ENCODE data around the gene NIT1.
"Not testable (repeated sequence)": the region's sequence is repeated elsewhere in the genome, so short reads cannot be mapped to it uniquely, and the experiment has no call there.

The NIT1 gene

DNA sequence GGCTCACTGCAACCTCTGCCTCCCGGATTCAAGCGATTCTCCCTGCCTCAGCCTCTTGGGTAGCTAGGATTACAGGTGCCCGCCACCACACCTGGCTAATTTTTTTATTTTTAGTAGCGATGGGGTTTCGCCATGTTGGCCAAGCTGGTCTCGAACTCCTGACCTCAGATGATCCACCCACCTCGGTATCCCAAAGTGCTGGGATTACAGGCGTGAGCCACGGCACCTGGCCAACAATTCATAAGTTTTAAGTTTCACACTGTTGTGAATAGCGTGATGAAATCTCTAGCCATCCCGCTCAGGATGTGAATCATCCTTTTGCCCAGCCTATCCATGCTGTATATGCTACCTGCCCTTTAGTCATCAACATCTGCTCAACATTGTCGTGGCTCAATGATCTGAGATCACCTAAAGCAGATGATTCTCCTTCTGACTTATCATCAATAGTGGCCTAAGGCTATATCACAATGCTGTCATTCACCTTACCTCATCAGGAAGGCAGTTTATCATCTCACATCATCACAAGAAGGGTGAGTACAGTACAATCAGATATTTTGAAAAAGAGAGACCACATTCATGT lies 2.7 kb upstream of the NIT1 start:
- H3K4me1 Mint-ChIP-seq (ENCODE audit: low read depth), result peaks cover 54% of the 10 kb centered on the region
- no peaks in the 10 kb centered on the region for H3K9me3 Mint-ChIP-seq
- H3K4me3 Mint-ChIP-seq, result peak overlapping the region; percentile 52
- H3K36me3 Mint-ChIP-seq (ENCODE audit: low read depth), result peaks cover 14% of the 10 kb centered on the region
- H3K27me3 Mint-ChIP-seq (ENCODE audit: low read depth), result no peaks in the 10 kb centered on the region
- H3K27ac Mint-ChIP-seq, result peak overlapping the region; percentile 73

- peaks cover 56% of the 10 kb centered on the region for H3K4me1 Mint-ChIP-seq (ENCODE audit: low read depth)
- H3K9me3 Mint-ChIP-seq; H3K27me3 Mint-ChIP-seq (ENCODE audit: low read depth): not testable (repeated sequence)
- peak overlapping the region; percentile 26 for H3K4me3 Mint-ChIP-seq
- peaks cover 17% of the 10 kb centered on the region for H3K36me3 Mint-ChIP-seq (ENCODE audit: low read depth)
- H3K27ac Mint-ChIP-seq, result peak overlapping the region; percentile 73
These were observed 1.9 kb upstream of the NIT1 start for GRCh38 chr1:161115961-161116360.

- Mint-ChIP-seq H3K27ac (peak overlapping the region; percentile 98), H3K36me3 (ENCODE audit: low read depth) (peaks cover 37% of the 10 kb centered on the region), H3K4me1 (ENCODE audit: low read depth) (peaks cover 38% of the 10 kb centered on the region), H3K9me3 (no peaks in the 10 kb centered on the region), H3K4me3 (peak overlapping the region; percentile 91), H3K27me3 (ENCODE audit: low read depth) (no peaks in the 10 kb centered on the region)
These were observed 1.4 kb downstream of the NIT1 start for GRCh38 chr1:161119092-161119903.

GRCh38 chr1:161121042-161121650 lies 3.2 kb downstream of the NIT1 start:
- Mint-ChIP-seq H3K4me3 (no peak overlapping the region), H3K27ac (no peak overlapping the region), H3K4me1 (ENCODE audit: low read depth) (peaks cover 31% of the 10 kb centered on the region), H3K9me3 (no peaks in the 10 kb centered on the region), H3K27me3 (ENCODE audit: low read depth) (no peaks in the 10 kb centered on the region), H3K36me3 (ENCODE audit: low read depth) (peaks cover 43% of the 10 kb centered on the region)

DNA sequence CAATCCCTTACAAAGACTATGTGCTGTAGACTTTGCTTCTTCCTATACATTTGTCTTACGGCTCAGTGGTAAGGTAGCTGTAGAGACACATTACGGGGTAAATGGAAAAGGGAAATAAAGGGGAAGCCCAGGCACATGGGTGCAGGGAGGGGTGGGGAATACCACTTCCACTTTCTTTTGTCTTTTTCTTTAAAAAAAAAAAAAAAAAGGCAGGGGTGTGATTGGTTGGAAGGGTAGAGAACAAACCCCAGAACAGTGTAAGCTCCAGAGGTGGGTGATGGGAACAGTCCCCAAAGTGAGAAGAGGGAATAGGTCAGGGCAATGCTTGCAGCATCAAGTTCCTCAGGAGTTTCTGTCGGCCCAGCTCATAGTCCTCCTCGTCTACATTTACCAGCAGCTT lies 3.9 kb downstream of the NIT1 start:
- Mint-ChIP-seq H3K4me3 (no peak overlapping the region), H3K27me3 (ENCODE audit: low read depth) (no peaks in the 10 kb centered on the region), H3K36me3 (ENCODE audit: low read depth) (peaks cover 47% of the 10 kb centered on the region), H3K27ac (no peak overlapping the region), H3K9me3 (no peaks in the 10 kb centered on the region), H3K4me1 (ENCODE audit: low read depth) (peaks cover 30% of the 10 kb centered on the region)

GRCh38 chr1:161122967-161123366 lies 5.1 kb downstream of the NIT1 start:
- H3K4me3 Mint-ChIP-seq, result no peak overlapping the region
- peaks cover 34% of the 10 kb centered on the region for H3K4me1 Mint-ChIP-seq (ENCODE audit: low read depth)
- no peaks in the 10 kb centered on the region for H3K27me3 Mint-ChIP-seq (ENCODE audit: low read depth)
- no peaks in the 10 kb centered on the region for H3K9me3 Mint-ChIP-seq
- peaks cover 51% of the 10 kb centered on the region for H3K36me3 Mint-ChIP-seq (ENCODE audit: low read depth)
- no peak overlapping the region for H3K27ac Mint-ChIP-seq

DNA sequence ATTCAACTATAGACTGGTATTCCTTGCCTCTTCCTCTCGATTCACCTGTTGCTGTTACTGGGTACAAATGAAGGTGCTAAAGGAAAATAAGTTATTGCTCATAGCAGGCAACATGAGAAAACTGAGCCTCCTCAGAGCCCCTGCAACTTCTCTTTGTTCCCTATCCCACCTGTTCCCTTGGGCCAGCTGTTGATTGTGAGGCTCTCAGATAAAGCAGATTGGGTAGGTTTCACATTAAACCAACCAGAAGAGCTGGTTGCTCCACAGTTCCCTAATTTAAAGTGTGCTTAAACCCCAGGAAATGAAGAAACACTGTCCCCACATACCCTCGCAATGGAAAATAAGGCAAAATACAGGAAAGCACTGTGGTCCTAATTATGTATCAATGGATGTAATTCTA lies 9.7 kb downstream of the NIT1 start:
- no peak overlapping the region for H3K27ac Mint-ChIP-seq
- H3K27me3 Mint-ChIP-seq (ENCODE audit: low read depth), result no peaks in the 10 kb centered on the region
- peaks cover 42% of the 10 kb centered on the region for H3K4me1 Mint-ChIP-seq (ENCODE audit: low read depth)
- peaks cover 41% of the 10 kb centered on the region for H3K36me3 Mint-ChIP-seq (ENCODE audit: low read depth)
- H3K4me3 Mint-ChIP-seq, result no peak overlapping the region
- no peaks in the 10 kb centered on the region for H3K9me3 Mint-ChIP-seq

DNA sequence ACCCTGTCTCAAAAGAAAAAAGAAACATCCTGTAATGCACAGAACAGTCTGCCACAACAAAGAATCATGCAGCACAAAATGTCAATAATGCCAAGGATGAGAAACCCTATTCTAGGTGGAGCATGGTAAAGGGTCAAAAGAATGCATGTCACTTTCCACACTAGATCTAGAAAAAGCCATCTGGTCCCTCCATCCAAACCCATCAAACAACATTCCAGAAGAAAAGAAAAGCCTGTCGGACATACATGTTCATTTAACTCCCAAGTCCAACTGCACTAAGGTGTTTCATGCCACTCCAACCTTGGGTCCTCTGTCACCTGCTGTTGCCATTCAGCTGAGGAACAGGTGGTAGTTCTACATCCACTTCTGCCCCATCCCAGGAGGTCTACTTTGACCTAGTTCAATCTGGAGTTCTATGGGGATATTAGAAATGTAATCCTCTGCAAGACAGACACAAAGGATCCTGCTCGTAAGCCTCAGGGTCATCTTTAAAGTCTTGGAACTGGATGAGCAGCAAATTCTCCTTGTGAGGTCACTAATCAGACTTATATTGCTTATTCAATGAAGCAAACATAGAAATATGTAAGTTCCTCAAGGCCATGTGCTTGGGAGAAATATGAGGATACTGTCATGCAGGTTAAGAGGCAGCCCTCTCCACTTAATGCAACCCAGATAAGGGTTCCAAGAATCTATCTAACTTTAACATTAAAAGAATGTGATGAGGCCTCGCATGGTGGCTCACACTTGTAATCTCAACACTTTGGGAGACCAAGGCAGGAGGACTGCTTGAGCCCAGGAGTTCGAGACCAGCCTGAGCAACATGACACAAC lies 10.9 kb downstream of the NIT1 start:
- no peak overlapping the region for H3K27ac Mint-ChIP-seq
- H3K4me1 Mint-ChIP-seq (ENCODE audit: low read depth), result peaks cover 42% of the 10 kb centered on the region
- no peaks in the 10 kb centered on the region for H3K27me3 Mint-ChIP-seq (ENCODE audit: low read depth)
- no peaks in the 10 kb centered on the region for H3K9me3 Mint-ChIP-seq
- H3K36me3 Mint-ChIP-seq (ENCODE audit: low read depth), result peaks cover 33% of the 10 kb centered on the region
- H3K4me3 Mint-ChIP-seq, result no peak overlapping the region

DNA sequence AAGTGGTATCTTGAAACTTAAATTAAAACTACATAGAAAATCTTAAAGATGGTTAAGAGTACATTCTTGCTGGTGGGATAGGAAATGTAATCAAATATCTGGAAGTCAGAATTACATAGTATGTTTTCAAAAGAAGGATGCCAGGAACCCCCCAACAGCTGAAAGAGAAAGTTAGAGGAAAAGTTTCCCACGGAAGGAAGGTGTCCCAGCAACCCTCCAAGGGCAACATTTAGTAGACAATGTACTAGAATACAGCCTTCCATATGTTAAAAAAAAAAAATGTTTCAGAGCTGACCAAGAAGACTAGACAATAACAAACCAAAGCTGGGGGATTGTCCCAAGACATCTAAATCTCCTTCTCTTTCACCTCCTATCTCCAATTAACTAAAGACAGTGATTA lies 12.4 kb downstream of the NIT1 start:
- H3K4me1 Mint-ChIP-seq (ENCODE audit: low read depth), result peaks cover 44% of the 10 kb centered on the region
- peaks cover 28% of the 10 kb centered on the region for H3K36me3 Mint-ChIP-seq (ENCODE audit: low read depth)
- no peak overlapping the region for H3K4me3 Mint-ChIP-seq
- H3K27ac Mint-ChIP-seq, result no peak overlapping the region
- no peaks in the 10 kb centered on the region for H3K9me3 Mint-ChIP-seq
- no peaks in the 10 kb centered on the region for H3K27me3 Mint-ChIP-seq (ENCODE audit: low read depth)

- Mint-ChIP-seq H3K27ac (peak overlapping the region; percentile 88), H3K27me3 (ENCODE audit: low read depth) (no peaks in the 10 kb centered on the region), H3K4me1 (ENCODE audit: low read depth) (peaks cover 41% of the 10 kb centered on the region), H3K36me3 (ENCODE audit: low read depth) (peaks cover 19% of the 10 kb centered on the region), H3K9me3 (no peaks in the 10 kb centered on the region), H3K4me3 (no peak overlapping the region)
These were observed 13.9 kb downstream of the NIT1 start for GRCh38 chr1:161131523-161132409.

GRCh38 chr1:161132410-161133219 lies 14.7 kb downstream of the NIT1 start, which contains the start of gene DEDD:
TSS of gene DEDD (minus strand) at chr1:161132667. CDS start at chr1:161124462, 8,205 bp downstream.
- peak within 1 kb of the TSS; percentile 88 for H3K27ac Mint-ChIP-seq
- no peaks in the 10 kb centered on the region for H3K9me3 Mint-ChIP-seq
- H3K36me3 Mint-ChIP-seq (ENCODE audit: low read depth), result peaks cover 11% of the 10 kb centered on the region
- H3K27me3 Mint-ChIP-seq (ENCODE audit: low read depth), result no peaks in the 10 kb centered on the region
- H3K4me1 Mint-ChIP-seq (ENCODE audit: low read depth), result peaks cover 37% of the 10 kb centered on the region
- no peak within 1 kb of the TSS for H3K4me3 Mint-ChIP-seq

DNA sequence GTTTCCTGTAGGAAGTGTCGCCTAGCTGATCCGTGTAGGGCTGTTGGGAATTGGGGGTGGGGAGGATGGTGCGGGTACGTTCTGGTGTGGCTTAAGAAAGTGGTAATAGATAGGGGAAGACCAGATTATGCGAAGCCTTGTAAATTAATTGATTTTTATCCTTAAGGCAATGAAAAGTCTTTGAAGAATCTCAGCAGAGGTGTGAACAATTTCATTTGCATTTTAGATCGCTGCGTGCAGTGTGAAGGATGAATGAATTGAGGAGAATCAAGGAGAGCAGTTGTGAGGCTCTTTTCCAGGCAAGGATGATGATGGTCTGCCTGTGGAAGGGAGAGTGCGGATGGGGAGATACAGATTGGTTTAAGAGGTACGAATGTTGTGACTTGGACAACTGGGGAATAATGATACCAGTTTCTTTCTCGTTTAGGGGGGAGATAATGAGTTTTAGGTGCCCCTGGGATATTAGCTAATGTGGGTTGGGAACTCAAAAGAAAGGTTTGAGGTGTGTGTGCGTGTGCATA lies 15.4 kb downstream of the NIT1 start:
- Mint-ChIP-seq H3K9me3 (no peaks in the 10 kb centered on the region), H3K4me1 (ENCODE audit: low read depth) (peaks cover 31% of the 10 kb centered on the region), H3K27ac (no peak overlapping the region), H3K4me3 (no peak overlapping the region), H3K36me3 (ENCODE audit: low read depth) (peaks cover 5% of the 10 kb centered on the region), H3K27me3 (ENCODE audit: low read depth) (no peaks in the 10 kb centered on the region)

DNA sequence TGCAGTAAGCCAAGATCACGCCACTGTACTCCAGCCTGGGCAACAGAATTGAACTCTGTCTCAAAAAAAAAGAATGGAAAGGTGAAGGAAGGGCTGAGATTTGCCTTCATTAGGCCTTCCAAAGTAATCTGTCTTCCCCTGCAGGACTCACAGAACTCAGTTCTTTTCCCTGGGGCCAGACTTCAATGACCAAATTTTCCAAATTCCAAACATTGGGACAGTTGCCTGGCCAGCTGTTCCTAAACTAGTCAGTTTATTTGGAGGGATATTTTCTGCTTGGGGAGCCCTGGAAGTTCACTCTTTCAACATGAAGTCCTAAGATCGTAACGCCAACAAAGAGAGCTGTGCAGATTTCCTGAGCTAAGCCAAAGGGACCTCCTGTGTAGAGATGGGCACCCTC lies 20.0 kb downstream of the NIT1 start:
- Mint-ChIP-seq H3K9me3 (no peaks in the 10 kb centered on the region), H3K4me3 (no peak overlapping the region), H3K36me3 (ENCODE audit: low read depth) (peaks cover 3% of the 10 kb centered on the region), H3K27me3 (ENCODE audit: low read depth) (no peaks in the 10 kb centered on the region), H3K4me1 (ENCODE audit: low read depth) (peaks cover 10% of the 10 kb centered on the region), H3K27ac (no peak overlapping the region)
